Keratinocyte (primary cell): ENCODE results near the gene DPYD. TPM values are rescaled to one million over a fixed set of nuclear protein-coding genes. Genes with fewer than 3 reads are reported as not detected.

Source experiments
- DNase-seq: peaks from one replicate; pipeline ENCODE4 v3.0.0-alpha.2; 2011; ENCODE audit warnings: low read depth, missing footprints, low spot score
- FAIRE-seq: peaks from 2 replicates; lab custom pipeline; 2011; peaks lifted over from hg19 to GRCh38; lab: Jason Lieb, UNC
- H2AFZ ChIP-seq: 2 replicates; pipeline ENCODE4 v1.6.0; 2012; ENCODE audit warnings: low read length, control low read depth, inconsistent platforms; ENCODE audit not compliant: control insufficient read depth
- H3K27ac ChIP-seq: 2 replicates; pipeline ENCODE4 v1.5.1; 2011; ENCODE audit warnings: low read length; ENCODE audit not compliant: control insufficient read depth, insufficient read depth
- H3K27me3 ChIP-seq: 3 replicates; pipeline ENCODE4 v1.6.0; 2011; ENCODE audit warnings: low read length; ENCODE audit not compliant: control insufficient read depth, insufficient read depth; ENCODE audit errors: extremely low read depth
- H3K36me3 ChIP-seq, 2 experiments: 2 replicates in 1 of 2; 3 replicates in 1 of 2; pipeline ENCODE4 v1.5.1; 2011; ENCODE audit warnings: low read length in 2 of 2, mild to moderate bottlenecking in 1 of 2; ENCODE audit not compliant: control insufficient read depth in 2 of 2, insufficient read depth in 2 of 2; ENCODE audit errors: extremely low read depth in 1 of 2
- H3K4me1 ChIP-seq: 3 replicates; pipeline ENCODE4 v1.5.1; 2011; ENCODE audit warnings: low read length; ENCODE audit not compliant: control insufficient read depth, insufficient read depth; ENCODE audit errors: extremely low read depth
- H3K4me2 ChIP-seq: 3 replicates; pipeline ENCODE4 v1.6.0; 2011; ENCODE audit warnings: low read depth, low read length; ENCODE audit not compliant: control insufficient read depth, insufficient read depth; ENCODE audit errors: extremely low read depth
- H3K4me3 ChIP-seq, 3 experiments: fragments of 200-600 bp in 1 of 3; sonication (generic) in 1 of 3; 2 replicates in 2 of 3; 3 replicates in 1 of 3; pipeline ENCODE4 v1.5.1; 2011 to 2016; ENCODE audit warnings: low read length in 3 of 3, mild to moderate bottlenecking in 3 of 3, control low read depth in 2 of 3, inconsistent platforms in 1 of 3, low read depth in 1 of 3, mixed read lengths in 1 of 3, mixed run types in 1 of 3, moderate library complexity in 1 of 3; ENCODE audit not compliant: control insufficient read depth in 2 of 3, insufficient read depth in 2 of 3; ENCODE audit errors: extremely low read depth in 1 of 3
- H3K79me2 ChIP-seq: 2 replicates; pipeline ENCODE4 v1.6.0; 2012; ENCODE audit warnings: low read length; ENCODE audit not compliant: control insufficient read depth, insufficient read depth
- H3K9ac ChIP-seq: 3 replicates; pipeline ENCODE4 v1.6.0; 2011; ENCODE audit warnings: low read length; ENCODE audit not compliant: control insufficient read depth, insufficient read depth; ENCODE audit errors: extremely low read depth
- H3K9me1 ChIP-seq: 3 replicates; pipeline ENCODE4 v1.6.0; 2011; ENCODE audit warnings: low read length; ENCODE audit not compliant: control insufficient read depth, insufficient read depth; ENCODE audit errors: extremely low read depth
- H3K9me3 ChIP-seq: 2 replicates; pipeline ENCODE4 v1.5.1; 2012; ENCODE audit warnings: low read depth, low read length; ENCODE audit not compliant: control insufficient read depth
- H4K20me1 ChIP-seq: 3 replicates; pipeline ENCODE4 v1.6.0; 2011; ENCODE audit warnings: low read length; ENCODE audit not compliant: control insufficient read depth, insufficient read depth; ENCODE audit errors: extremely low read depth
- CTCF ChIP-seq, 3 experiments: IDR thresholded peaks in 1 of 3; conservative IDR thresholded peaks in 1 of 3; optimal IDR thresholded peaks in 1 of 3; 2 replicates in 2 of 3; 3 replicates in 1 of 3; pipeline versions ENCODE3 to v1.5.1; 2011; ENCODE audit warnings: low read length in 3 of 3, mild to moderate bottlenecking in 3 of 3, moderate library complexity in 2 of 3, control low read depth in 1 of 3, inconsistent platforms in 1 of 3; ENCODE audit not compliant: insufficient read depth in 2 of 3; ENCODE audit errors: extremely low read depth in 1 of 3
- EZH2 ChIP-seq: IDR thresholded peaks from one replicate; pipeline ENCODE4 v1.6.1; 2012; ENCODE audit warnings: inconsistent platforms, mild to moderate bottlenecking, low read length, moderate library complexity
- dilution Hi-C: fragments of 300-500 bp; cut with MboI; formaldehyde crosslinking; loops from one replicate; pipeline ENCODE4 v1.7.0; 2020; ENCODE audit warnings: low sequenced_read_pairs; ENCODE audit not compliant: extremely low pct_ligation_motif_present
- polyA plus RNA-seq, 5 experiments: library from polyadenylated mRNA; depleted of rRNA in 3 of 5; stranded (reverse) in 3 of 5; stranded (forward) in 1 of 5; unstranded in 1 of 5; fragments of >200 nt; gene quantifications; 1 replicate in 1 of 5; 2 replicates in 3 of 5; 3 replicates in 1 of 5; pipeline versions ENCODE4 v1.2.1 to v1.2.3, GENCODE V29; 2011 to 2012; ENCODE audit warnings: missing spikeins in 2 of 5, low read depth in 1 of 5, low replicate concordance in 1 of 5

DPYD gene
- polyA plus RNA-seq, 1 donor (not counting 4 experiments of a cell fraction or from before 2014, with no cell fraction given): 1.9 TPM

DNA sequence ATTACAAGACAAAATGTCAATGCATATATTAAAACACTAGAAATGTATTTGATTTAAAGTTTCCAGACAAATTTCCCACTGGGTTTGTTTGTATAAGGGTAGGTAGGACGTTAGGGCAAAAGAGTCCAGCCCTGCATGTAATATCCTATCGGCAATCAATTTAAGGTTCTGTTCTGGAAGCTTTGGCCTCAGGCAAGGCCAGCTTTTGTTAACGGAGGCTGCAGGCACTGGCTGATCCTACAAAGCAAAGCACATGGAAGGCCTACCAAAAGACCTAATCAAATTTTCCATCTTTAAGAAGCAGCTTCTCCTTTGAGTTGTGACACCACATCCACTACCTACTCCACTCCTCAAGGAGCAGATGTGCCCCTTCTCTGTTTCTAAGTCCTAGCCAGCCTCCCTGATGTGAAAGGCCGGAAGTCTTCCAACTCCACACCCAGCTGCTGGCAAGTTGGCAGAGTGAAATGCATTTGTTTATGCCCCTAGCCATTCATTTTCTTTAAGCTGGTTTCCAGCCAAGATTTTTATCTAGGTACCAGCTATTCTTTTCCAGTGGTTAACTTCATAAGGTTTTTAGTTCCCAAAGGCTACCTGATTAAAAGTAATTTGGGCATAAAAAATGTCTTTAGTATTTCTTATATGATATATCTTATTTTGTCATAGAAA is 746.7 kb downstream of the DPYD start:
- TF ChIP-seq CTCF (optimal IDR thresholded peaks at IDR 0.05 in 1 of 3, IDR thresholded peaks at IDR 0.05 in 1 of 3, conservative IDR thresholded peaks at IDR 0.05 in 1 of 3; ENCODE audit: extremely low read depth in 1 of 3, insufficient read depth in 2 of 3, low read length in 3 of 3) (no peak), EZH2 (no peak)
- Histone ChIP-seq H3K9ac (no peak overlapping the region), H3K9me1 (no peaks in the 10 kb centered on the region), H3K79me2 (no peaks in the 10 kb centered on the region), H3K27me3 (no peaks in the 10 kb centered on the region), H4K20me1 (no peaks in the 10 kb centered on the region), H3K27ac (no peak overlapping the region), H3K9me3 (no peaks in the 10 kb centered on the region), H3K4me2 (peak overlapping the region; percentile 16), H2AFZ (peak overlapping the region; percentile 79), H3K4me1 (peaks cover 5% of the 10 kb centered on the region), H3K36me3 (no peaks in the 10 kb centered on the region), H3K4me3 (no peak overlapping the region)
- DNase-seq (no peak), FAIRE-seq (peak; percentile 48)
- dilution Hi-C loops: no loop called here

GRCh38 chr1:97170300-97170699 is 750.5 kb downstream of the DPYD start:
- DNase-seq (no peak), FAIRE-seq (no peak)
- H4K20me1 ChIP-seq: no peaks in the 10 kb centered on the region
- H3K9me1 ChIP-seq: no peaks in the 10 kb centered on the region
- H3K27me3 ChIP-seq: no peaks in the 10 kb centered on the region
- H3K9ac ChIP-seq: no peak overlapping the region
- H3K4me3 ChIP-seq: no peak overlapping the region
- no peaks in the 10 kb centered on the region for H3K79me2 ChIP-seq
- H3K9me3 ChIP-seq: no peaks in the 10 kb centered on the region
- no peak overlapping the region for H3K4me2 ChIP-seq
- H3K27ac ChIP-seq: no peak overlapping the region
- H2AFZ ChIP-seq: no peak overlapping the region
- TF ChIP-seq EZH2 (no peak), CTCF (optimal IDR thresholded peaks at IDR 0.05 in 1 of 3, IDR thresholded peaks at IDR 0.05 in 1 of 3, conservative IDR thresholded peaks at IDR 0.05 in 1 of 3; ENCODE audit: extremely low read depth in 1 of 3, insufficient read depth in 2 of 3, low read length in 3 of 3) (no peak)
- no peaks in the 10 kb centered on the region for H3K36me3 ChIP-seq
- dilution Hi-C loops: no loop called here
- H3K4me1 ChIP-seq: peaks cover 5% of the 10 kb centered on the region
